ENCODE data around the gene GSE1. TPM values are rescaled to one million over a fixed set of nuclear protein-coding genes. Genes with fewer than 3 reads are reported as not detected.

Gene GSE1
- total RNA-seq, 8 experiments from 2014 or later = 13.0 to 63.2 (median 38.5) TPM

DNA sequence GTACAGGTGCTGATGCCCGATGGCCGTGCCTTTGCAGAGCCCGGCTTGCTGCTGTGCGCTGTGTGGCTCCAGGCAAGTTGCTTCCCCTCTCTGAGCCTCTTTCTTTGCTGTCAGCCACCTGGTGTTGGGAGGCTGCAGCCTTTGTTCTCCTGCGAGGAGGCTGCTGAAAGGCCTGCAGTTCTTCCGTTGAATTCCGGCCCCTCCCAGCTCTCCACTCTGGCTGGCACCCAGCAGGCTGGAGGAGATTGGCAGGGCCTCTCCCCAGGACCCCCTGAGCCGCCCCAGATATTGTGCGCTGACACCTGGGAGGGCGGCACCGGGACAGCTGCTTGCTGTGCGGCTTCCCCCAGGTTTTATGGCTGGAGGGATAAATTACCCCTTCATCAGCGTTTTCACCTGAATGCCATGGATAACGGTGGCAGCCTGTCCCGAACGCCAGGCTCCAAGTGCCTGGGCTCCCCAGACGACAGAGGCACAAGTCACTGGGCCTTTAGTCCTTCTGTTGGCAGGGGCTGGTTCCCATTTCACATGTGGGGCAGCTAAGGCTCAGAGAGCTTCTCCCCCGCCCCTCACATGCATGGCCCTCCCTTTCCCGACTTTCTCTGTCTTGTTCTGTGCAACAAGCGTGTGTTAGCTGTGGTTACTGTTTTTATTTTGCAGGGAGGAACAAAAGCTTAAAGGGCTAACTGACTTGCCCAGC lies 35.1 kb upstream of the GSE1 start:
- peaks cover 94 to 95% of the 10 kb centered on the region in 2 donors for H3K4me1 ChIP-seq (replicated peaks in 1 of 2)
- 30 to 100% (median 65%) methylated on average over 1 to 6 of the region's 20 CpGs; no CpG with 5 or more reads in 4 of the 10 experiments for WGBS, 10 experiments

DNA sequence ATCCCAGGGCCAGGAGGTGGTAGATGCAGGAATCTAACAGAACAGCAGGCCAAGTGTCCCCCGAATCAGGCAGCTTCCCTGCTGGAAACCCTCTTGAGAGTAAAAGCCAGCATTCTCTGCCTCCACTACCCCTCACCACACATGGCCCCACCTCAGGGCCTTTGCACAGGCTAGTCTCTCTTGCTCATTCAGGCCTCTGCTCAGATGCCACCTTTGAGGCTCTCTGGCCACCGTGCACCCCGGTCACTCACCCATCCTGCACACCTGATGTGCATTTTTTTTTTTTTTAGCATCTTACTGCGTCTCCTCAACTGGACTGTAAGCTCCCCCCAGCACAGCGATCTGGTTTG lies 34.5 kb upstream of the GSE1 start:
- WGBS, 10 experiments = 0 to 100% (median 37%) methylated on average over 1 to 4 of the region's 5 CpGs; no CpG with 5 or more reads in 4 of the 10 experiments
- Histone ChIP-seq H3K27ac (no peak overlapping the region), H3K4me3 (no peak overlapping the region), H3K4me1 (replicated peaks in 1 of 2) (peaks cover 96 to 98% of the 10 kb centered on the region in 2 donors)
- no peak for ATAC-seq (replicated peaks in 6 of 8)
- in situ Hi-C loops (cut with MboI; ENCODE audit: low pct_unique_long_range_greater_than_20kb in 2 of 9, low sequenced_read_pairs in 9 of 9, unreplicated experiment in 9 of 9) = loop anchor here in 1 of 9 experiments (25.0 kb wide), 1 partner anchor 291 kb away; no protein-coding TSS in a partner anchor

More for the DNA sequence above, 35.1 kb upstream of the GSE1 start:
- in situ Hi-C loops (cut with MboI; ENCODE audit: low pct_unique_long_range_greater_than_20kb in 2 of 9, low sequenced_read_pairs in 9 of 9, unreplicated experiment in 9 of 9) = loop anchor here in 1 of 9 experiments (25.0 kb wide), 1 partner anchor 291 kb away; no protein-coding TSS in a partner anchor
- Histone ChIP-seq H3K4me3 (no peak overlapping the region), H3K27ac (peak overlapping the region in 1 of 2 donors; percentile 17)
- ATAC-seq (replicated peaks in 6 of 8) = no peak

DNA sequence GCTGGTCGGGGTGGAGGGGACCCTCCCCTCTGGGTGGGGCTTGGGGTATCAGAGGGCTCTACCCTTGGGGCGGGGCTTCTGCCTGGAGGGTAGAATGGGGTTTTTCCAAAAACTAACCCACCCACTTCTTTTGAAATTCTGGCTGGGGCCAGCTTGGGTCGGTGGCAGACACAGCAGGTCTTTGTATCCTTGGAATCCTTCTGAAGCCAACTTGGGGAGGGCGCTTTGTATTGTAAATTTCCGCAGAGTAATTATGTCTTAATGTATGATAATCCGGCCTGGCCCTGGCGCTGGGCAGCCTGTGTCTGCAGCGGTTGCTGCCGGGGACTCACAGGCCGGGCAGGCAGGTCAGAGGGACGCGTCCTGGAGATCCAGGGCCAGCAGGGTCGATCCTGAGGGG lies 33.9 kb upstream of the GSE1 start:
- H3K4me1 ChIP-seq (replicated peaks in 1 of 2) = peaks cover 96 to 98% of the 10 kb centered on the region in 2 donors
- ATAC-seq (replicated peaks in 6 of 8) = peak in 7 of 8 experiments; percentile 11 to 86 (median 31)
- WGBS, 10 experiments = 2 to 100% (median 8%) methylated on average over 2 to 9 of the region's 13 CpGs; no CpG with 5 or more reads in 7 of the 10 experiments
- in situ Hi-C loops (cut with MboI; ENCODE audit: low pct_unique_long_range_greater_than_20kb in 2 of 9, low sequenced_read_pairs in 9 of 9, unreplicated experiment in 9 of 9) = loop anchor here in 1 of 9 experiments (25.0 kb wide), 1 partner anchor 292 kb away; no protein-coding TSS in a partner anchor
- H3K4me3 ChIP-seq = peak overlapping the region in 1 of 5 donors; percentile 18
- H3K27ac ChIP-seq = peak overlapping the region; percentile 71 to 79

DNA sequence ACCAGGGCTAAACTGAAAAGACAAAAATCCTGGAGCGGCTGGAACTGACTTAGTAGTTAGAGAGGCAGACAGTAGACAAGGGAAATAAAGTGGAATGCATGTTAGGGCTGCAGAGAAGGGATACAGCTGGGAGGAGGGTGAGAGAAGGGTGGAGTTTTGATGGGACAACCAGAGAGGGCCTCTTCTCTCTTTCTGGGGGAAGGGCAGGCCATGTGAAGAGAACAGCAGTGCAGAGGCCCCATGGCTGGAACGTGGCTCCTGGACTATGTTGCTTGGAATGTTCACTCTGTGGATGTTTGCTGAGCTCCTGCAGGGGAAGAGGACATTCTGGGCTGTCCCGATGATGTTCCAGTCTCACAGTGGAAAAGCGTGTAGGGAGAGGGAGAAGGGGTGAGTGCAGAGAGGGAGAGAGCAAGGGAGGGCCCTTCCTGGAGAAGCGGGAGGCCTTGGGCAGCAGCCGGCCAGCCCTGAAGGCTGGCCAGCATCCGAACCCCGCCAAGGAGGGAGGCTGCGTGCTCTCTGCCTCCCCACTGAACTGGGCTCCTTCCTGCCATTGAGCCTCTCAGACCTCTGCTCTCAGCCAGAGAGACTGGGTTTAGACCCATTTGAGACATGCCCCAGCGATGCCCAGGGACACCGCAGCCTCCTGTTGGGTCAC lies 33.1 kb upstream of the GSE1 start:
- in situ Hi-C loops (cut with MboI; ENCODE audit: low pct_unique_long_range_greater_than_20kb in 2 of 9, low sequenced_read_pairs in 9 of 9, unreplicated experiment in 9 of 9) = loop anchor here in 1 of 9 experiments (25.0 kb wide), 1 partner anchor 293 kb away; no protein-coding TSS in a partner anchor
- peak in 5 of 8 experiments; percentile 5 to 68 (median 55) for ATAC-seq (replicated peaks in 6 of 8)
- WGBS, 10 experiments = 0 to 82% (median 46%) methylated on average over 1 to 2 of the region's 11 CpGs; no CpG with 5 or more reads in 4 of the 10 experiments
- H3K27ac ChIP-seq = peak overlapping the region; percentile 71 to 79
- H3K4me3 ChIP-seq = peak overlapping the region in 1 of 5 donors; percentile 18
- peaks cover 96 to 98% of the 10 kb centered on the region in 2 donors for H3K4me1 ChIP-seq (replicated peaks in 1 of 2)

DNA sequence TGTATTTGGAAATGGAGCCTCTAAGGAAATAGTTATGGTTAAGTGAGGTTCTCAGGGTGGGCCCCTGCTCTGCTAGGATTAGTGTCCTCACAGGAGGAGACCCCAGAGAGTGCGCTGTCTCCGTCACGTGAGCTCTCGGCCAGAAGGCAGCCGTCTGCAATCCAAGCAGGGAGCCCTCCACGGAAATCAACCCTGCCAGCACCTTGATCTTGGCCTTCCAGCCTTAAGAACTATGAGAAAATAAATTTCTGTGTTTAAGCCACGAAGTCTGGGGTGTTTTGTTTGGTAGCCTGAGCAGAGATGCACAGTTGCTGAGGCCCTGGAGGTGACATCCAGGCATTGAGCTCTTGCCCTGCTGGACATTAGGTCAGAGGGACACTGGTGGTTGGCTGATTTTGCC lies 32.4 kb upstream of the GSE1 start:
- in situ Hi-C loops (cut with MboI; ENCODE audit: low pct_unique_long_range_greater_than_20kb in 2 of 9, low sequenced_read_pairs in 9 of 9, unreplicated experiment in 9 of 9) = loop anchor here in 1 of 9 experiments (25.0 kb wide), 1 partner anchor 293 kb away; no protein-coding TSS in a partner anchor
- 80 to 100% (median 89%) methylated on average over 1 to 4 of the region's 7 CpGs; no CpG with 5 or more reads in 4 of the 10 experiments for WGBS, 10 experiments
- no peak for ATAC-seq (replicated peaks in 6 of 8)
- peaks cover 97 to 98% of the 10 kb centered on the region in 2 donors for H3K4me1 ChIP-seq (replicated peaks in 1 of 2)
- H3K27ac ChIP-seq = no peak overlapping the region
- no peak overlapping the region for H3K4me3 ChIP-seq

DNA sequence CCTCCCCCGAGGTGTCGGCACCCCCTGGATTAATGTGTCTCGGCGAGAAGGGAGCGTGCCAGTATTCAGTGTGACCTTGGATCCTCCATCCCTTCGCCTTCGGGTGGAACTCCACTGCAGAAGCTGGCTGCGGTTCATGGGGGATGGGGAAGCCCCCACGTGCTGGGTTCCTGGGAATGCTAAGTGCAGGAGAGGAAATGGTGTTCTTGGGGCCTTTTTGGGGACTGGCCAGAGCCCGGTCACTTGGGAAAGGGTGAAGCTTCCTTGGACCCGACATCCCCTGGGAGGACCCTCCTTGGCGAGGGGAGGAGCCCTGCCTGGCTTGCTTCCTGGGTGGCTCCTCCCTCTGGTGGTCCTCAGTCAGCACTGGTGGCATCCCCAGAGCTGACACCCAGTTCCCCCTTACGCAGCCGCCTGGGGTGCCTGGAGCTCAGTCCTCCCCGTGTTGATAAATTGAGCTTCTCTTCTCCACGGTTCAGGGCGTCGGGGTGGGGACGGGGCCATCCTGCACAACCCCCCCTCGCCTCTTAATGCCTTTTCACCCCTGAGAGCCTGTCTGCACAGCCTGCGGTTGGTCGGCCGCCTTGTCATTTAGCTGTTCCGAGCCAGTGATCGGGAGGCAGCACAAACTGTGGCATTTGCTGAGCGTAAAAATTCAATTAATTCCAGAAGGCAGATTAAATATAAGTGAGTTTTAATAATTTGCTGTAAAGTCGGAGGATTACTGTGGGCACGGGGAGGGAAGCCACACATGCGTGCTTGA lies 30.7 kb upstream of the GSE1 start:
- H3K4me3 ChIP-seq = peak overlapping the region in 1 of 5 donors; percentile 16
- in situ Hi-C loops (cut with MboI; ENCODE audit: low pct_unique_long_range_greater_than_20kb in 2 of 9, low sequenced_read_pairs in 9 of 9, unreplicated experiment in 9 of 9) = loop anchor here in 1 of 9 experiments (25.0 kb wide), 1 partner anchor 295 kb away; no protein-coding TSS in a partner anchor
- WGBS, 10 experiments = 20 to 90% (median 34%) methylated on average over 1 to 20 of the region's 29 CpGs; no CpG with 5 or more reads in 2 of the 10 experiments
- peaks cover 97 to 98% of the 10 kb centered on the region in 2 donors for H3K4me1 ChIP-seq (replicated peaks in 1 of 2)
- ATAC-seq (replicated peaks in 6 of 8) = peak in 5 of 8 experiments; percentile 2 to 34 (median 24)
- peak overlapping the region; percentile 91 to 92 for H3K27ac ChIP-seq

DNA sequence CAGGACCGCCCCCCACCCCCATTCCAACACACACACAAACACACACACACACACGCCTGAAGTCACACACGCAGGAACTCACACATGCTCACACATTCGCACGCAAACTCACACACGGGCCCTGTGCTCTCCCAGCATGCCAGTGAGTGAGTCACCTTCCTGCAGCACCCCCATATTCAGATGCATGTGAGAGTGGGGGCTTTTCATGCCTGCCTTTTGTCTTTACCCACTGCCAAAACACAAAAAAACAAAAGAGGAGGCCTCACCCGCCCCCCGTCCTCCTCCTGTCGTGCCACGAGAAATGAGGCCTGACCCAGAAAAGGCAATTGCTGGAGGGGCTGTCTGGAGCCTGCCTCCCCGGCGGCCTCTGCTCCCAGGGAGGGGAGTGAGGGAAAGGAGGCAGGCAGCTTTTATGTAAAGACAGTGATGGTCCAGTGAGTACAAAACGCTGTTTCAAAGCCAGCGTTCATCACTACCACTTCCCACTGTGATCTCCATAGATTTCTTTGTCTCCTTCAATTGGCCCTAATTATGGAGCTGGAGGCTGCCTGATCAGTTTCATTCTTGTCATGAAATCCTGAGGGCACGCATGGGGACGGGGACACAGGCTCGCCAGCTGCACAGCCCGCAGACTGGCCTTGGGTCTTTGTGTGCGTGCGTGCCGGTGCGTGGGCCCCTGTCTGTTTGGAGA lies 29.5 kb upstream of the GSE1 start:
- peak in 5 of 8 experiments; percentile 40 to 57 (median 49) for ATAC-seq (replicated peaks in 6 of 8)
- H3K27ac ChIP-seq = peak overlapping the region; percentile 91 to 92
- H3K4me1 ChIP-seq (replicated peaks in 1 of 2) = peaks cover 97 to 100% of the 10 kb centered on the region in 2 donors
- WGBS, 10 experiments = 0 to 85% (median 15%) methylated on average over 1 to 9 of the region's 22 CpGs; no CpG with 5 or more reads in 4 of the 10 experiments
- in situ Hi-C loops (cut with MboI; ENCODE audit: low pct_unique_long_range_greater_than_20kb in 2 of 9, low sequenced_read_pairs in 9 of 9, unreplicated experiment in 9 of 9) = loop anchor here in 1 of 9 experiments (25.0 kb wide), 1 partner anchor 296 kb away; no protein-coding TSS in a partner anchor
- peak overlapping the region in 1 of 5 donors; percentile 16 for H3K4me3 ChIP-seq

DNA sequence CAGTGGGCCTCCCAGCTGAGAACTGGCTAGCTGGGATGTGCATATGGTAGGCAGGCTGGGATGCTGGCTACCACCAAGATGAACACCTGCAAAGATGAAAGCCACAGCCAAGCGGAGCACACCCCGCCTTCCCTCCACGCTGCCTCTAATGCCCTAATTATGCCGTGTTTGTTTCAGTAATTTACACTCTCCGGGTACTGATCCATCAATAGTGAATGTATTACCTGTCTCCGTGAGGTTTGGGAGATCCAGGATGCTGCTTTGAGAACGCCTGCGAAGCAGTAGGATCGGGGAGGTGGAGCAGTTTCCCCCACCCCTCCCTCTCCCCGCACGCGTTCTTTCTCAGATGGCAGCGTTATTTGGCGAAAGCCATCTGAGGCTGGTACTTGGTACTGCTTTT lies 28.9 kb upstream of the GSE1 start:
- Histone ChIP-seq H3K4me3 (peak overlapping the region in 1 of 5 donors; percentile 6), H3K4me1 (replicated peaks in 1 of 2) (peaks cover 97 to 100% of the 10 kb centered on the region in 2 donors), H3K27ac (peak overlapping the region; percentile 91 to 92)
- ATAC-seq (replicated peaks in 6 of 8) = no peak
- 13 to 100% (median 48%) methylated on average over 1 to 8 of the region's 14 CpGs; no CpG with 5 or more reads in 6 of the 10 experiments for WGBS, 10 experiments
- in situ Hi-C loops (cut with MboI; ENCODE audit: low pct_unique_long_range_greater_than_20kb in 2 of 9, low sequenced_read_pairs in 9 of 9, unreplicated experiment in 9 of 9) = loop anchor here in 1 of 9 experiments (25.0 kb wide), 1 partner anchor 297 kb away; no protein-coding TSS in a partner anchor

DNA sequence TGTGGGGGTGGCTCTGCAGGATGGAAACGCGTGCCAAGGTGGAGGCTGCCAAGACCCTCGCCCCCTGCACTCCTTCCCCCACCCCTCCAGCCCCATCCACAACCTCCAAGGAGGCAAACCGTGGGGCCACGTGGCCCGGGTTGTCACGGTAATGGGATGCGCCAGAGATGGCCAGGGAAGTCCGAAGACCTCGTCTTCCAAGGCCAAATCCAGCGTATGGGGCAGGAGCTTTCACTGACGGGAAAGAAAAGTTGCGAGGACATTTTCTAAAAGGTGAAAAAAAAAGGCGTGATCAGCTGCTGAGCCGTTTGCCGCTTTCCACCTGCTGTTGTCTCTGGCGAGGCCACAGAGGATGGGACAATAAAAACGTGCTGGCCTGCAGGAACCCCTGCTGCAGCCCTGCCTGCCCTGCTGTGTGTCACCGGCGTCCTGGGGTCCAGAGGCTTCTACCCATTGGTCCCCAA lies 28.3 kb upstream of the GSE1 start:
- WGBS, 10 experiments = 17 to 80% (median 34%) methylated on average over 6 to 14 of the region's 20 CpGs; no CpG with 5 or more reads in 7 of the 10 experiments
- Histone ChIP-seq H3K27ac (peak overlapping the region; percentile 91 to 92), H3K4me3 (no peak overlapping the region), H3K4me1 (replicated peaks in 1 of 2) (peaks cover 97 to 100% of the 10 kb centered on the region in 2 donors)
- no peak for ATAC-seq (replicated peaks in 6 of 8)
- in situ Hi-C loops (cut with MboI; ENCODE audit: low pct_unique_long_range_greater_than_20kb in 2 of 9, low sequenced_read_pairs in 9 of 9, unreplicated experiment in 9 of 9) = loop anchor here in 1 of 9 experiments (25.0 kb wide), 1 partner anchor 298 kb away; no protein-coding TSS in a partner anchor

DNA sequence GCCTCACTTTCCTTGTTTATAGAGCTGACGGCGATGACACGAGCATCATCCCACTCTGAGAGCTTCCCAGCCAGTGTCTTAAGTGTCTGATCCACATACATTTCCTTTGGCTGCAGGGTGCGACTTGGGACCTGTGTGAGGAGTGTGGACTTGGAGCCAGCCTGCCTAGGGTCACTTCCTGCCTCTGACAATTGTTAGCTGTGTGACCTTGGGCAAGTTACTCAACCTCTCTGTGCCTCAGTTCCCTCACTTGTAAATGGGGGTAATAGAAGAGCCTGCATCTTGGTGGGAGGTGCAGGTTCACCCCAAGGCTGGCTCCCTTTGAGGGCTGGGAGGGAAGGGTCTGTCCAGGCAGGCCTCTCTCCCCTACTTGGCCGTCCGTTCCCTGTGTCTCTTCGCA lies 27.4 kb upstream of the GSE1 start:
- Histone ChIP-seq H3K4me3 (no peak overlapping the region), H3K4me1 (replicated peaks in 1 of 2) (peaks cover 90 to 92% of the 10 kb centered on the region in 2 donors), H3K27ac (peak overlapping the region in 1 of 2 donors; percentile 95)
- WGBS, 10 experiments = 100% methylated on average over 1 to 4 of the region's 7 CpGs; no CpG with 5 or more reads in 8 of the 10 experiments
- ATAC-seq (replicated peaks in 6 of 8) = no peak
- in situ Hi-C loops (cut with MboI; ENCODE audit: low pct_unique_long_range_greater_than_20kb in 2 of 9, low sequenced_read_pairs in 9 of 9, unreplicated experiment in 9 of 9) = loop anchor here in 1 of 9 experiments (25.0 kb wide), 1 partner anchor 298 kb away; no protein-coding TSS in a partner anchor

DNA sequence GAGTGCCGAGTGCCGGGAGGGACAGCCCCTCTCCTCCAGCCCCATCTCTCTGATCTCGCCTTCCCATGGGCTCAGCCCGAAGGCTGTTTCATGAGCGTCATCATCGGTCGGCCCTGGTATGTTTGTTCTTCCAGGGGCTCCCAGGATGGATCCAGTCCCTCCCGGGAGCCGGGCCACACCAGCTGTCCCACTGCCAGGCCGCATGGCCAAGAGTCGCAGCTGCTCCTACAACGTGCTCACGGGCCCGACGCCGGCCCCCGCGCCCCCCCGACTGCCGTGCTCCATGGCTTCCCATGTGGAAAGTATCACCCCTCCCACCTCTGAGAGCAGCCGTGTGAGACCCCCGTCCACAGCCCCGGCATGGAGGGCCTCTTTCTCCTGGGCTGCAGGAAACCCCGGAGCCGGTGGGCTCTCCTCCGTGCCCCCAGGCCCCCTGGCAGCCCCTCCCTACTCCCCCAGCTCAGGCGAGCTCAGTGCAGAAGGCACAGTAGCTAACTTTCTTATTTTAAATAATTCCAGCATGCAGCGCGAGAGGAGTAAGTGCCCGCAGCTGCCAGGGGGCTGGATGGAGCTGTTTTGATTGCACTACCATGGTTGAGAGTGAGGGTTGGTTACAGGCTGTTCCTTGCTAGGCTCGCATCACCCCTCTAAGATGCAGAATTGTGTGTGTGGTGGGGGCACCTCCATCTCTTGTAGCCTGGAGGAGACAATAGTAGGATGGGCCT lies 26.6 kb upstream of the GSE1 start:
- in situ Hi-C loops (cut with MboI; ENCODE audit: low pct_unique_long_range_greater_than_20kb in 2 of 9, low sequenced_read_pairs in 9 of 9, unreplicated experiment in 9 of 9) = loop anchor here in 1 of 9 experiments (25.0 kb wide), 1 partner anchor 299 kb away; no protein-coding TSS in a partner anchor
- H3K27ac ChIP-seq = peak overlapping the region; percentile 86 to 95
- H3K4me1 ChIP-seq (replicated peaks in 1 of 2) = peaks cover 86 to 88% of the 10 kb centered on the region in 2 donors
- WGBS, 10 experiments = 3 to 90% (median 55%) methylated on average over 1 to 7 of the region's 31 CpGs; no CpG with 5 or more reads in 6 of the 10 experiments
- peak in 5 of 8 experiments; percentile 2 to 35 (median 12) for ATAC-seq (replicated peaks in 6 of 8)
- no peak overlapping the region for H3K4me3 ChIP-seq
